K562 treated with DMSO at 1 percent for 12 hours (cell line): ENCODE data around the gene SENP7. TPM values are rescaled to one million over a fixed set of nuclear protein-coding genes. Genes with fewer than 3 reads are reported as not detected.

Experiments used
- total RNA-seq: library from RNA; unstranded; fragments of 300-600 nt; gene quantifications from 2 replicates; pipeline ENCODE4 v1.2.3, GENCODE V29; 2022; ENCODE audit not compliant: insufficient read depth

SENP7 gene, protein sequence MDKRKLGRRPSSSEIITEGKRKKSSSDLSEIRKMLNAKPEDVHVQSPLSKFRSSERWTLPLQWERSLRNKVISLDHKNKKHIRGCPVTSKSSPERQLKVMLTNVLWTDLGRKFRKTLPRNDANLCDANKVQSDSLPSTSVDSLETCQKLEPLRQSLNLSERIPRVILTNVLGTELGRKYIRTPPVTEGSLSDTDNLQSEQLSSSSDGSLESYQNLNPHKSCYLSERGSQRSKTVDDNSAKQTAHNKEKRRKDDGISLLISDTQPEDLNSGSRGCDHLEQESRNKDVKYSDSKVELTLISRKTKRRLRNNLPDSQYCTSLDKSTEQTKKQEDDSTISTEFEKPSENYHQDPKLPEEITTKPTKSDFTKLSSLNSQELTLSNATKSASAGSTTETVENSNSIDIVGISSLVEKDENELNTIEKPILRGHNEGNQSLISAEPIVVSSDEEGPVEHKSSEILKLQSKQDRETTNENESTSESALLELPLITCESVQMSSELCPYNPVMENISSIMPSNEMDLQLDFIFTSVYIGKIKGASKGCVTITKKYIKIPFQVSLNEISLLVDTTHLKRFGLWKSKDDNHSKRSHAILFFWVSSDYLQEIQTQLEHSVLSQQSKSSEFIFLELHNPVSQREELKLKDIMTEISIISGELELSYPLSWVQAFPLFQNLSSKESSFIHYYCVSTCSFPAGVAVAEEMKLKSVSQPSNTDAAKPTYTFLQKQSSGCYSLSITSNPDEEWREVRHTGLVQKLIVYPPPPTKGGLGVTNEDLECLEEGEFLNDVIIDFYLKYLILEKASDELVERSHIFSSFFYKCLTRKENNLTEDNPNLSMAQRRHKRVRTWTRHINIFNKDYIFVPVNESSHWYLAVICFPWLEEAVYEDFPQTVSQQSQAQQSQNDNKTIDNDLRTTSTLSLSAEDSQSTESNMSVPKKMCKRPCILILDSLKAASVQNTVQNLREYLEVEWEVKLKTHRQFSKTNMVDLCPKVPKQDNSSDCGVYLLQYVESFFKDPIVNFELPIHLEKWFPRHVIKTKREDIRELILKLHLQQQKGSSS
- 1.3 and 7.7 TPM in 2 replicates for total RNA-seq

GRCh38 chr3:101512646-101513418 is at the start of gene SENP7:
Gene SENP7, minus strand, starts transcription at chr3:101513212. Its CDS starts 82 bp downstream, at chr3:101513130.

GRCh38 chr3:101561630-101562328 is 48.8 kb upstream of the SENP7 start, which contains the start of gene TRMT10C:
Gene TRMT10C, plus strand, starts transcription at chr3:101561868. Its CDS starts 2,914 bp downstream, at chr3:101564782.

GRCh38 chr3:101320475-101320874 is 192.5 kb downstream of the SENP7 start, which contains the start of gene IMPG2:
Gene IMPG2, minus strand, starts transcription at chr3:101320575. Its CDS starts 203 bp downstream, at chr3:101320372.

Other genes starting within 250 kb of the SENP7 start
- 0.52 TPM in 1 of 2 replicates, not detected in the other for gene IMPG2, start 192.6 kb downstream of the SENP7 start, total RNA-seq
- gene TRMT10C, start 48.7 kb upstream of the SENP7 start, total RNA-seq: 12.9 and 19.1 TPM in 2 replicates
- 29.4 and 68.0 TPM in 2 replicates for gene PCNP, start 61.0 kb upstream of the SENP7 start, total RNA-seq
- 4.5 and 20.1 TPM in 2 replicates for gene ZBTB11, start 163.9 kb upstream of the SENP7 start, total RNA-seq
- gene RPL24, start 173.5 kb upstream of the SENP7 start, total RNA-seq: 1,972 and 2,742 TPM in 2 replicates
- gene CEP97, start 211.4 kb upstream of the SENP7 start, total RNA-seq: 0.89 and 3.4 TPM in 2 replicates